Measurements from ENCODE around the gene PMVK. TPM values are rescaled to one million over a fixed set of nuclear protein-coding genes. Genes with fewer than 3 reads are reported as not detected.

Gene PMVK
- 8.5 and 10.1 TPM in 2 replicates for total RNA-seq
- 25.1 and 33.5 TPM in 2 replicates for polyA plus RNA-seq
- polyA plus RNA-seq (2012), result 41.0 and 59.5 TPM in 2 replicates
- 16.2 and 17.3 TPM in 2 replicates for polyA minus RNA-seq (ENCODE audit: low replicate concordance)

DNA sequence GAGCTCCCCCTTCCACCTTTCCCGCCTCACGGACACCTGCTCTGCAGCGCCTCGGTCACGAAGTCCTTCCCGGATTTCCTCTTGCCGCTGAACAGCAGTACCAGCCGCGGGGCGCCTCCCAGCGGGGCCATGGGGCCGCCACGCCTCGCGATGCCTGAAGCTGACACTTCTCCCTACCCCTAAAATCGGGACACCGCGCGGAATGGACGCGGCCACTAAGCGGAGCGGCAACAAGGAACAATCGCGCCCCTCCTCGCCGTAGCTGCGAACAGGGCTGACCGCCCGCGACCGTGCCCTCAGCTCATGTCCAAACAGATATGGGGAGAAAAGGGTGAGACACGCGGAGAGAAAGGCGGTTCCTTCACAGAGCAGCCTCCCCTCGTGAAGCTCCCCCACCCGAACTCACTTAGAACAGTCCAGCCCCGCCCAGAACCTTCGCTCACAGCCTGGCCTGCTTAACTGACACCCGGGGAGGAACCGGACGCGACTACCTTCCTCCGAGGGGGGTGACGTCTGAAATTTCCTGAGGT, at the start of gene PMVK:
TSS of gene PMVK (minus strand) at position 165 of the 530 bp plus-strand sequence. CDS start at position 131, 34 bp downstream.
- Histone ChIP-seq H3K36me3 (ENCODE audit: control insufficient read depth, insufficient read depth, low read length) (no peaks in the 10 kb centered on the region), H3K4me2 (ENCODE audit: extremely low read depth, insufficient read depth, low read length) (peak within 1 kb of the TSS; percentile 90), H3K9me3 (ENCODE audit: control insufficient read depth, insufficient read depth, low read depth, low read length) (no peaks in the 10 kb centered on the region), H3K27ac (ENCODE audit: insufficient read depth, low read length) (peak within 1 kb of the TSS; percentile 100), H3K27me3 (ENCODE audit: control insufficient read depth, insufficient read depth, low read length) (no peaks in the 10 kb centered on the region), H4K20me1 (ENCODE audit: control insufficient read depth, extremely low read depth, insufficient read depth, low read length) (no peaks in the 10 kb centered on the region), H3K9ac (ENCODE audit: insufficient read depth, low read length) (peak within 1 kb of the TSS; percentile 100), H2AFZ (ENCODE audit: low read length) (peak within 1 kb of the TSS; percentile 98), H3K4me1 (ENCODE audit: control insufficient read depth, extremely low read depth, insufficient read depth, low read length) (peaks cover 3% of the 10 kb centered on the region), H3K79me2 (ENCODE audit: control insufficient read depth, insufficient read depth, low read length) (peaks cover 2% of the 10 kb centered on the region), H3K4me3 (replicated peaks in 1 of 4; ENCODE audit: control extremely low read depth in 1 of 4, insufficient read depth in 1 of 4, low read depth in 3 of 4, low read length in 4 of 4) (peak within 1 kb of the TSS; percentile 76 to 95 (median 88))
- DNase-seq (ENCODE audit: low read depth in 2 of 2), result peak; percentile 96 to 98
- TF ChIP-seq, protein P1, sequence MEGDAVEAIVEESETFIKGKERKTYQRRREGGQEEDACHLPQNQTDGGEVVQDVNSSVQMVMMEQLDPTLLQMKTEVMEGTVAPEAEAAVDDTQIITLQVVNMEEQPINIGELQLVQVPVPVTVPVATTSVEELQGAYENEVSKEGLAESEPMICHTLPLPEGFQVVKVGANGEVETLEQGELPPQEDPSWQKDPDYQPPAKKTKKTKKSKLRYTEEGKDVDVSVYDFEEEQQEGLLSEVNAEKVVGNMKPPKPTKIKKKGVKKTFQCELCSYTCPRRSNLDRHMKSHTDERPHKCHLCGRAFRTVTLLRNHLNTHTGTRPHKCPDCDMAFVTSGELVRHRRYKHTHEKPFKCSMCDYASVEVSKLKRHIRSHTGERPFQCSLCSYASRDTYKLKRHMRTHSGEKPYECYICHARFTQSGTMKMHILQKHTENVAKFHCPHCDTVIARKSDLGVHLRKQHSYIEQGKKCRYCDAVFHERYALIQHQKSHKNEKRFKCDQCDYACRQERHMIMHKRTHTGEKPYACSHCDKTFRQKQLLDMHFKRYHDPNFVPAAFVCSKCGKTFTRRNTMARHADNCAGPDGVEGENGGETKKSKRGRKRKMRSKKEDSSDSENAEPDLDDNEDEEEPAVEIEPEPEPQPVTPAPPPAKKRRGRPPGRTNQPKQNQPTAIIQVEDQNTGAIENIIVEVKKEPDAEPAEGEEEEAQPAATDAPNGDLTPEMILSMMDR (conservative IDR thresholded peaks at IDR 0.05 in 1 of 2, IDR thresholded peaks at IDR 0.05 in 1 of 2; ENCODE audit: low read depth in 1 of 2, low read length in 2 of 2), result peak; percentile 15 to 35
- no peak for TF ChIP-seq EZH2 (IDR thresholded peaks at IDR 0.05; ENCODE audit: low read length, missing control alignments)

GRCh38 chr1:154983776-154984466, 47.4 kb upstream of the PMVK start:
- peak overlapping the region; percentile 77 to 100 (median 94) for H3K4me3 ChIP-seq (replicated peaks in 1 of 4; ENCODE audit: control extremely low read depth in 1 of 4, insufficient read depth in 1 of 4, low read depth in 3 of 4, low read length in 4 of 4)
- peak overlapping the region; percentile 95 for H3K4me2 ChIP-seq (ENCODE audit: extremely low read depth, insufficient read depth, low read length)
- no peaks in the 10 kb centered on the region for H3K27me3 ChIP-seq (ENCODE audit: control insufficient read depth, insufficient read depth, low read length)
- H3K27ac ChIP-seq (ENCODE audit: insufficient read depth, low read length), result peak overlapping the region; percentile 46
- H3K9ac ChIP-seq (ENCODE audit: insufficient read depth, low read length), result peak overlapping the region; percentile 66
- no peaks in the 10 kb centered on the region for H4K20me1 ChIP-seq (ENCODE audit: control insufficient read depth, extremely low read depth, insufficient read depth, low read length)
- H2AFZ ChIP-seq (ENCODE audit: low read length), result no peak overlapping the region
- H3K36me3 ChIP-seq (ENCODE audit: control insufficient read depth, insufficient read depth, low read length), result peaks cover 8% of the 10 kb centered on the region
- peaks cover 6% of the 10 kb centered on the region for H3K4me1 ChIP-seq (ENCODE audit: control insufficient read depth, extremely low read depth, insufficient read depth, low read length)
- no peaks in the 10 kb centered on the region for H3K9me3 ChIP-seq (ENCODE audit: control insufficient read depth, insufficient read depth, low read depth, low read length)
- no peak for DNase-seq (ENCODE audit: low read depth in 2 of 2)
- TF ChIP-seq, protein P1 (conservative IDR thresholded peaks at IDR 0.05 in 1 of 2, IDR thresholded peaks at IDR 0.05 in 1 of 2; ENCODE audit: low read depth in 1 of 2, low read length in 2 of 2), result no peak
- TF ChIP-seq EZH2 (IDR thresholded peaks at IDR 0.05; ENCODE audit: low read length, missing control alignments), result no peak
- peaks cover 16% of the 10 kb centered on the region for H3K79me2 ChIP-seq (ENCODE audit: control insufficient read depth, insufficient read depth, low read length)

GRCh38 chr1:154982897-154983648, 46.6 kb upstream of the PMVK start, which contains the start of gene FLAD1:
FLAD1 (plus strand) TSS chr1:154983344; CDS start chr1:154983695, 351 bp downstream.
- Histone ChIP-seq H3K4me3 (replicated peaks in 1 of 4; ENCODE audit: control extremely low read depth in 1 of 4, insufficient read depth in 1 of 4, low read depth in 3 of 4, low read length in 4 of 4) (peak within 1 kb of the TSS; percentile 77 to 100 (median 94)), H4K20me1 (ENCODE audit: control insufficient read depth, extremely low read depth, insufficient read depth, low read length) (no peaks in the 10 kb centered on the region), H3K4me2 (ENCODE audit: extremely low read depth, insufficient read depth, low read length) (peak within 1 kb of the TSS; percentile 95), H3K79me2 (ENCODE audit: control insufficient read depth, insufficient read depth, low read length) (peaks cover 21% of the 10 kb centered on the region), H3K27me3 (ENCODE audit: control insufficient read depth, insufficient read depth, low read length) (no peaks in the 10 kb centered on the region), H2AFZ (ENCODE audit: low read length) (peak within 1 kb of the TSS; percentile 84), H3K36me3 (ENCODE audit: control insufficient read depth, insufficient read depth, low read length) (peaks cover 3% of the 10 kb centered on the region), H3K9ac (ENCODE audit: insufficient read depth, low read length) (peak within 1 kb of the TSS; percentile 66), H3K9me3 (ENCODE audit: control insufficient read depth, insufficient read depth, low read depth, low read length) (no peaks in the 10 kb centered on the region), H3K4me1 (ENCODE audit: control insufficient read depth, extremely low read depth, insufficient read depth, low read length) (peaks cover 6% of the 10 kb centered on the region), H3K27ac (ENCODE audit: insufficient read depth, low read length) (peak within 1 kb of the TSS; percentile 46)
- TF ChIP-seq, protein P1 (conservative IDR thresholded peaks at IDR 0.05 in 1 of 2, IDR thresholded peaks at IDR 0.05 in 1 of 2; ENCODE audit: low read depth in 1 of 2, low read length in 2 of 2), result no peak
- TF ChIP-seq EZH2 (IDR thresholded peaks at IDR 0.05; ENCODE audit: low read length, missing control alignments), result no peak
- peak; percentile 100 for DNase-seq (ENCODE audit: low read depth in 2 of 2)
